HG03097 (cell line): ENCODE data around the gene NNMT.
"Not testable (repeated sequence)": the region's sequence is repeated elsewhere in the genome, so short reads cannot be mapped to it uniquely, and the experiment has no call there.

Experiments
- ATAC-seq: cut with Tn5 transposase; IDR thresholded peaks from one replicate; pipeline ENCODE4 v1.9.1; 2021; ENCODE audit not compliant: unreplicated experiment, low FRiP score

NNMT gene

GRCh38 chr11:114304969-114305368, 8.8 kb downstream of the NNMT start:
- no peak for ATAC-seq

DNA sequence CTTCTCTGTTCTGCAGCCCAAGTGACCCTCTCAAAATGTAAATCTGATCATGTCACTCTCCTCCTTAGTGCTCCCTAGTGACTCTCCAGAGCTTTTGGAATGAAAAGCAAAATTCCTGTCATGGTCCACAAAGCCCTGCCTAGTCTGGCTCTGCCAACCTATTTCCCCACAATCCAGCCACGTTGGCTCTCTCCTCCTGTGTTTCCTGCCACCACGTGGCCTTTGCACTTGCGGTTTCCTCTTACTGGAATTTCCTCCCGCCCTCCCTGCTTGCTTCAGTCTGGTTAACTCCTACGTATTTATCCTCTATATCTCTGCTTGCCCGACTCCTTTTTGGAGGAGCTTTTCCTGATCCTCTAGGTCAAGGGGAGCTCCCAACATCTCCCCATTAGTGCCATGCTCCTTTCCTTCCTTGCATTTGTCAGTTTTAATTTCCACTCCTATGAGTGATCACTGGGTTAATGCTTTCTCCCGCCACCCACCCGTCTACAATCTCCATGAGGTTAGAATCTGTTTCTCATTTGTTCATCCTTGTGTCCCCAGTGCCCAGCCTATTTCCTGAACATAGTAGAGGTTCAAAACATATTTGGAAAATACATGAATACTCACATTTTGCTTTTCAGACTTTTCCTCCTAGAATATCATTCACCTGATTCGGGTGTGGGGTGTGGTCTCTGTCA, 11.5 kb downstream of the NNMT start:
- ATAC-seq = no peak

DNA sequence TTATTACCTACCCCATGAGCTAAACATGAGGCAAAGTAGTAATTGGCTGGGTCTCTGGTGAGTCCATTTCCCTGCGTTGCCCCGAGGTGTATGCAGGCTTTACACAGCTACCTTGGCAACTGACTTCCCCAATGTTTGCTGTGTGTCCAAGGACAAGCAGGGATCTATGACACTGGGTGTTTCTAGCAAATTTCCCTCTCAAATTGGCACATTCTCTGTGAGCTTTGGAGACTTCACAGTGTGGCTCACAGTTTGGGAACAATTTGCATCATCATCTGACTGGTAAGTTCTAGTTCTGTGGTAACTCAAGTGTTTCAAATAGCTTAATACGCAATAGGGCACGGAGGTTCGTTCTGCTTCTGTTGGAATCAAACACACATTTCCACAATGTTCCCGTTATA, 12.5 kb downstream of the NNMT start:
- ATAC-seq = no peak

GRCh38 chr11:114309517-114309916, 13.3 kb downstream of the NNMT start:
- ATAC-seq = no peak

DNA sequence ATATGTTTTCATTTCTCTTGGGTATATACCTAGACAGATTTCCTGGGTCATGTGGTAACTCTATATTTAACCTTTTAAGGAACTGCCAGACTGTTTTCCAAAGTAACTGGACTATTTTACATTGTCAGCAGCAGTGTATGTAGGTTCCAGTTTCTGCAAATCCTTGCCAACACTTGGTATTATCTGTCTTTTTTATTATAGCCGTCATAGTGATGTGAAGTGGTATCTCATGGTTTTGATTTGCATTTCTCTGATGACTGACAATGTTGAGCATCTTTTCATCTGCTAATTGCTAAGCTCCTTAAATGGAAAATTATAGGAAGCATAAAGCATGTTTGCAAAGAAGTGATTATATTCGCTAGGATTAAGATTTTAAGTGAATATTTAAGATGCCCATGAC, 13.9 kb downstream of the NNMT start:
- ATAC-seq = no peak

DNA sequence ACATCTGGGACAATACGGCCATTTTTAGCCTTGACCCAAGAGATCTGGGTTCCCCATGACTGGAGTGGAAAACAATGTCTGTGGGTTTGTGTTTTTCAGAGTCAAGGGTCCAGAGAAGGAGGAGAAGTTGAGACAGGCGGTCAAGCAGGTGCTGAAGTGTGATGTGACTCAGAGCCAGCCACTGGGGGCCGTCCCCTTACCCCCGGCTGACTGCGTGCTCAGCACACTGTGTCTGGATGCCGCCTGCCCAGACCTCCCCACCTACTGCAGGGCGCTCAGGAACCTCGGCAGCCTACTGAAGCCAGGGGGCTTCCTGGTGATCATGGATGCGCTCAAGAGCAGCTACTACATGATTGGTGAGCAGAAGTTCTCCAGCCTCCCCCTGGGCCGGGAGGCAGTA, 15.7 kb downstream of the NNMT start:
- no peak for ATAC-seq

DNA sequence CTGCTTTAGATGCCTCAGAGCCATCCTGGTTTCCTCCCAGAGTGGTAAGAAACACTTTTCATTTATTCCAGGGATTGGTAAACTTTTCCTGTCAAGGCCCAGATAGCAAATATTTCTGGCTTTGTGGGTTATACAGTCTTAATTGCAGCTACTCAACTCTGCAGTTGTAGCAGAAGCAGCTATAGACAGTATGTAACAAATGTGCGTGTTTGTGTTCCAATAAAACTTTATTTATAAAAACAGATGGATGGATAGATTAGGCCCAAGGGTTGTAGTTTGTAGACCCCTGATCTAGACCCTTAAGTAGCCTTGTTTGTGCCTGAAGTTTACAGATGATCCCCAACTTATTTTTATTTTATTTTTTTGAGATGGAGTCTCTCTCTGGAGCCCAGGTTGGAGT, 17.9 kb downstream of the NNMT start:
- no peak for ATAC-seq

DNA sequence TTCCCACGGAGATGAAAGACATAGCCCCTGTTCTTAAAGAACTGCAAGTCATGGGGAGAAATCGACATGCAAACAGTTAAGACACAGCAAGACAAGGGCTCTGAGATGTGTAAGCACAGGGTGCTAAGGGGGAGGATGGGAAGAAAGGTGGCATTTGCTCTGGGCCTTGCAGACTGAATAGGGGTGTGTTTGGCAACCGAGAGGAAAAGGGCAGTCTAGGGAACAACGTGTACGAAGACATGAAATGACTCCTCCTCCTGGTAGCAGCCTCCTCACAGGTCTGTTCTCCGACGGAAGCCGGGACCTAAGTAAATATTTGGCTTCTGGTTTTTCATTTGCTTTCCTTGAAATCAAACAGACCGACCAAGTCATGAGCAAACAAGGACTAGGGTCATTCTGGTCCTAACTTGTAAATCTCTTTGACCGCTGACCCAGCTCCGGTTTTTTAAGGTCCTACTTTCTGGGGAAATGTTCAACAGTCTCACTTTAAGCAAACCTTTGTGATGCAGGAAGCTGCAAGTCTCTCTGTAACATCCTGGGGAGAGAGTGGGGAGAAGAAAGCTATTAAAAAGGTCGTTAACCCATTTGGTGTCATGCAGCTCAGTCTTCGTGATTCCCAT, 19.7 kb downstream of the NNMT start:
- ATAC-seq = no peak

GRCh38 chr11:114316980-114317786, 21.0 kb downstream of the NNMT start:
- ATAC-seq = no peak

GRCh38 chr11:114317787-114318137, 21.6 kb downstream of the NNMT start:
- ATAC-seq = no peak

GRCh38 chr11:114318361-114318760, 22.2 kb downstream of the NNMT start:
- ATAC-seq = no peak

DNA sequence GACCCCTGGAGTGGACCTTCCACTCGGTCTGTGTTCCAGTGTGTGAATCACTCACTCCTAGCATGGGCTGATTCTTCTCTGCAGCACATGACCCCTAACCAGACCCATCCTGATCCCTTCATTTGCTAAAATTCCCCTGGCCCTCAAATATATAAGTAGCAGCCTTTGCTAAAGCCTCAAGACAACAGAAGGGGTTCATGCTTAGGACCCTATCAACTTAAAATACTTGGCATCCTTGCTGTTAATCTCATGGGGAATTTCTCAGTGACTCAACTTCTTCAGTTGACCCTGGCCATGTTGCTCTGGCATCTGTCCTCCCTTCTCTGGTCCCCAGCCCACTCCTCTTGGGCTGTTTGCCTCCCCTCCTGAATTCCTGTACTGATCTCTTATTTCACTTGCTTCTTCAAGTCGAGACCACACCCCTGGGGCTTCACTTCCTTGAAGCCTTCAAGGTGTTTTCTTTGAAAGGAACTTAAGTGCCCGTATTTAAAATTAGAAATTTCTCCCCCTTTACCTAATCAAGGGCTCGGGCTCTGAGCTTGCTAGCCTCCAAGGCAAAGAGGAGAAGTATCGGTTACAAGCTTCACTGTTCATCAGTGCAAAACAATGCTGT, 23.6 kb downstream of the NNMT start:
- ATAC-seq = no peak

GRCh38 chr11:114321621-114322257, 25.5 kb downstream of the NNMT start:
- ATAC-seq = no peak

DNA sequence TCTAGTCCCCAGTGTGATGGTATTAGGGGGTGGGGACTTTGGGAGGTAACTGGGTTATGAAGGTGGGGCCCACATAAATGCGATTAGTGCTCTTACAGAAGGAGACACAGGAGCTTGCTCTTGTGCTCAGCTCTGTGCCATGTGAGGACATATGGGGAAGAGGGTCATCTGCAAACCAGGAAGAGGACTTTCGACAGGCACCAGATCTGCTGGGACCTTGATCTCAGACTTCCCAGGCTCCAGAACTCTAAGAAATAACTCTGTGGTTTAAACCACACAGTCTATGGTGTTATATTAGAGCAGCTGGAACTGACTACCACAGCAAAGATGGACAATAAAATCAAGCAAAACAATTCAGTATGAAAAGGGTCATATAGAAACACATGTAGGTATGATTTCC, 26.7 kb downstream of the NNMT start:
- ATAC-seq = no peak

DNA sequence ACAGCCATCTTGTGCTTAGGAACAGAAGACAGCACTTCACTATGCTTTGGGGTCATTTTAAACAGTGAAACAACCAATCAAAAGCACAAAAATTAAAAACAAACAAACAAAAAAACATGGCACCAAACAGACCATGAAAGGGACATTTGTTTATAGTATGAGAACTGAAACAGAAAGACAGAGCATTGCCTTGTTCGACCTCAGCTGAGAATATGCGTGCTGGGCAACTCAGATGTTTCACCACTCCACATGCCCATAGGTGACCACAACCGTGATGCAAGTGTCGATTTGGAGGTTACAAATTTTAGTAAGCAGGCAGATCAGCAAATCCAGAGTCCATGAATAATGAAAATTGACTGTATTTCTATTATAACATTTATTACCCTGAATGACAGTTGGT, 30.0 kb downstream of the NNMT start:
- no peak for ATAC-seq

- ATAC-seq = no peak
Observed at GRCh38 chr11:114326776-114327175, 30.6 kb downstream of the NNMT start.

DNA sequence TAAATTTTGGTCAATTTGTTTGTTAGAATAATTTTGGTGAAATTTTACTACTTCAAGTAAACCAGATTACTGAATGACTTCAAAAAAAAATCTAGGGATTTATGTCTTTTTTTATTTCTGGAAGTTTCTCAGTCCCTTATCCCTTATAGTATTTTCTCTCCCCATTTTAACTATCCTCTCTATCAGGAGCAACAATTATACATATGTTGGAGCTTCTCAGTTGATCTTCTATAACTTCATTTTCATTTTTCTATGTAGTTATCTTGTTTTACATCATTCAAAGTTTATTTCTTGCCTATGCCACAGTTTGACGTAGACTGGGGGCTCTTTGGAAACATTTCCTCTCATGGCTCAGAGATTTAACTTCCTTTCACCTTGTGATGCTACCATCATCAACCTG, 34.2 kb downstream of the NNMT start:
- no peak for ATAC-seq

GRCh38 chr11:114340311-114341131, 44.3 kb downstream of the NNMT start:
- ATAC-seq = no peak

GRCh38 chr11:114341667-114342066, 45.5 kb downstream of the NNMT start:
- not testable (repeated sequence) for ATAC-seq

- no peak for ATAC-seq
Observed at GRCh38 chr11:114342476-114342875, 46.3 kb downstream of the NNMT start.
